OCI-LY3 (cell line): ENCODE measurements around the gene CEP120.
A peak's percentile ranks its signal among the peaks of the same experiment; 100 is the strongest.

ENCODE experiments used
- H2AFZ ChIP-seq: fragments of 200-600, 300-600 bp; shearing (Covaris generic); 2 replicates; pipeline ENCODE4 v1.6.0; 2014; ENCODE audit warnings: antibody characterized with exemption, low read depth, low read length
- H3K27ac ChIP-seq: fragments of 200-600, 300-600 bp; sonication (generic); 2 replicates; pipeline ENCODE4 v1.5.1; 2014; ENCODE audit warnings: mild to moderate bottlenecking, low read length, moderate library complexity, mixed read lengths
- H3K27me3 ChIP-seq: fragments of 200-600, 300-600 bp; sonication (generic); 2 replicates; pipeline ENCODE4 v1.6.1; 2014; ENCODE audit warnings: low read depth, low read length, mixed read lengths
- H3K36me3 ChIP-seq: fragments of 200-600, 300-600 bp; sonication (generic); replicated peaks from 2 replicates; pipeline ENCODE3; 2014; ENCODE audit warnings: low read depth, low read length, mixed read lengths
- H3K4me1 ChIP-seq: fragments of 300-600, 200-600 bp; sonication (generic); 2 replicates; pipeline ENCODE4 v1.6.1; 2014; ENCODE audit warnings: low read length, mixed read lengths
- H3K4me2 ChIP-seq: fragments of 200-600, 300-600 bp; sonication (generic); 2 replicates; pipeline ENCODE4 v1.6.1; 2014; ENCODE audit warnings: low read length, mixed read lengths
- H3K4me3 ChIP-seq: fragments of 300-600, 200-600 bp; sonication (generic); 2 replicates; pipeline ENCODE4 v1.5.1; 2014; ENCODE audit warnings: antibody characterized with exemption, mild to moderate bottlenecking, low read length, moderate library complexity
- H3K79me2 ChIP-seq: fragments of 300-600, 200-600 bp; shearing (Covaris generic); 2 replicates; pipeline ENCODE4 v1.6.1; 2014; ENCODE audit warnings: mild to moderate bottlenecking, low read length, mixed read lengths
- H3K9ac ChIP-seq: fragments of 300-600, 200-600 bp; shearing (Covaris generic); 2 replicates; pipeline ENCODE4 v1.6.0; 2014; ENCODE audit warnings: mild to moderate bottlenecking, low read length, moderate library complexity
- H3K9me3 ChIP-seq: fragments of 200-600, 300-600 bp; shearing (Covaris generic); 2 replicates; pipeline ENCODE4 v1.6.1; 2014; ENCODE audit warnings: low read length, mixed read lengths; ENCODE audit not compliant: insufficient read depth
- H4K20me1 ChIP-seq: fragments of 200-600, 300-600 bp; sonication (generic); 2 replicates; pipeline ENCODE4 v1.6.1; 2016; ENCODE audit warnings: low read length, mixed read lengths; ENCODE audit not compliant: insufficient read depth
- CTCF ChIP-seq: fragments of 200-600, 300-600 bp; sonication (generic); IDR thresholded peaks from 2 replicates; pipeline ENCODE4 v1.5.1; 2014; ENCODE audit warnings: antibody characterized with exemption, low read length, low read depth
- EZH2phosphoT487 ChIP-seq: fragments of 200-600 bp; shearing (Covaris generic); IDR thresholded peaks from 2 replicates; pipeline ENCODE4 v1.6.1; 2018; ENCODE audit warnings: antibody characterized with exemption, mixed run types, low read depth

Gene CEP120

GRCh38 chr5:123450114-123450513 lies 26.9 kb upstream of the CEP120 start:
- Histone ChIP-seq H3K79me2 (no peaks in the 10 kb centered on the region), H2AFZ (no peak overlapping the region), H4K20me1 (no peaks in the 10 kb centered on the region), H3K4me1 (peaks cover 48% of the 10 kb centered on the region), H3K9ac (no peak overlapping the region), H3K27ac (no peak overlapping the region), H3K27me3 (peaks cover 66% of the 10 kb centered on the region), H3K9me3 (no peaks in the 10 kb centered on the region), H3K36me3 (no peaks in the 10 kb centered on the region), H3K4me3 (no peak overlapping the region), H3K4me2 (0 out of 2 replicates have a peak overlapping the region, but pooled peaks have one; percentile 2)
- TF ChIP-seq CTCF (no peak), EZH2phosphoT487 (no peak)

- Histone ChIP-seq H3K4me3 (no peak overlapping the region), H3K4me1 (peaks cover 46% of the 10 kb centered on the region)
These were observed 26.3 kb upstream of the CEP120 start for GRCh38 chr5:123449424-123449974.

GRCh38 chr5:123448743-123449142 lies 25.5 kb upstream of the CEP120 start:
- H2AFZ ChIP-seq: no peak overlapping the region
- peak overlapping the region; percentile 40; the same call in 1 of the 2 replicates for H3K4me3 ChIP-seq
- no peaks in the 10 kb centered on the region for H3K9me3 ChIP-seq
- no peaks in the 10 kb centered on the region for H4K20me1 ChIP-seq
- no peaks in the 10 kb centered on the region for H3K79me2 ChIP-seq
- peaks cover 64% of the 10 kb centered on the region for H3K27me3 ChIP-seq
- TF ChIP-seq EZH2phosphoT487: no peak
- TF ChIP-seq CTCF: no peak
- H3K4me2 ChIP-seq: peak overlapping the region; percentile 65
- H3K27ac ChIP-seq: no peak overlapping the region
- H3K4me1 ChIP-seq: peaks cover 41% of the 10 kb centered on the region
- no peaks in the 10 kb centered on the region for H3K36me3 ChIP-seq
- H3K9ac ChIP-seq: no peak overlapping the region

More at GRCh38 chr5:123449424-123449974, 26.3 kb upstream of the CEP120 start:
- no peaks in the 10 kb centered on the region for H4K20me1 ChIP-seq
- H3K9me3 ChIP-seq: no peaks in the 10 kb centered on the region
- H3K9ac ChIP-seq: no peak overlapping the region
- H3K4me2 ChIP-seq: no peak overlapping the region
- H3K36me3 ChIP-seq: no peaks in the 10 kb centered on the region
- no peak for TF ChIP-seq EZH2phosphoT487
- TF ChIP-seq CTCF: no peak
- no peak overlapping the region for H2AFZ ChIP-seq
- no peak overlapping the region for H3K27ac ChIP-seq
- no peaks in the 10 kb centered on the region for H3K79me2 ChIP-seq
- H3K27me3 ChIP-seq: peaks cover 66% of the 10 kb centered on the region

- H2AFZ ChIP-seq: no peak overlapping the region
- no peak for TF ChIP-seq EZH2phosphoT487
- no peak for TF ChIP-seq CTCF
- no peaks in the 10 kb centered on the region for H3K9me3 ChIP-seq
- H3K9ac ChIP-seq: no peak overlapping the region
- no peaks in the 10 kb centered on the region for H4K20me1 ChIP-seq
- H3K36me3 ChIP-seq: no peaks in the 10 kb centered on the region
- peaks cover 41% of the 10 kb centered on the region for H3K4me1 ChIP-seq
- no peaks in the 10 kb centered on the region for H3K79me2 ChIP-seq
- peak overlapping the region; percentile 40 for H3K4me3 ChIP-seq
- no peak overlapping the region for H3K27ac ChIP-seq
- H3K27me3 ChIP-seq: peaks cover 63% of the 10 kb centered on the region
- H3K4me2 ChIP-seq: peak overlapping the region; percentile 65
These were observed 24.9 kb upstream of the CEP120 start for GRCh38 chr5:123448017-123448617.
